ENCODE measurements around the gene ACAP3. TPM values are rescaled to one million over a fixed set of nuclear protein-coding genes. Genes with fewer than 3 reads are reported as not detected.

The ACAP3 gene
- total RNA-seq, 1 experiment from 2014 or later = 42.2 TPM

DNA sequence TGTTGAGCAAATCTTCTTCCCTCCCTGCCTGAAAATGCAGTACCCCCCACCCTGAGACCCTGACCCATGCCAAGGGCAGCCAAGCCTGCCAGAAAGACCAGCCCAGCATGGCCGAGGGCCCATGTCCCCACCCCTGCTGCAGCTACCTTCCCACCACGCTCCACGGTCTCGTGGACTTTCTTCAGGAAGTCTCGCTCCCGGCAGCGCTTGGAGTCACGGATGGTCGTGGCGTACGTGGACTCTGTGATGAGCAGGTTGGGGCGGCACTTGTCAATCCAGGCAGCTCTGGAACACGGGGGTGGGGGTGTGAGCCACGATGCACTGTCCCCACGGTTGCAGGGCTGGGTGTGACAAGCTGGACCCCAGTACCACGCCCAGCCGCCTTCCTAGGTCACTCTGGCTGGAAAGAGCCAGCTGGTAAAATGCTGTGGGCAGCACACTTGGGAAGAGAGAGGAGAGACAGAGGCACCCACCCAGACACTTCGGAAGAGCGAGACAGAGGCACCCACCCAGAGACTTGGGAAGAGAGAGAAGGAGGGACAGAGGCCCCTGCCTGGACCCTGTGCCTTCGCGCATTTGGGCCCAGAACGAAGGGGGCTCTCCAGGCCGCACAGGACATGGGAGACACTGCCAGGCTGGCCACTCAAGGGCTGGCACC is 7.1 kb upstream of the ACAP3 start (continued):
- TF ChIP-seq, protein P1, sequence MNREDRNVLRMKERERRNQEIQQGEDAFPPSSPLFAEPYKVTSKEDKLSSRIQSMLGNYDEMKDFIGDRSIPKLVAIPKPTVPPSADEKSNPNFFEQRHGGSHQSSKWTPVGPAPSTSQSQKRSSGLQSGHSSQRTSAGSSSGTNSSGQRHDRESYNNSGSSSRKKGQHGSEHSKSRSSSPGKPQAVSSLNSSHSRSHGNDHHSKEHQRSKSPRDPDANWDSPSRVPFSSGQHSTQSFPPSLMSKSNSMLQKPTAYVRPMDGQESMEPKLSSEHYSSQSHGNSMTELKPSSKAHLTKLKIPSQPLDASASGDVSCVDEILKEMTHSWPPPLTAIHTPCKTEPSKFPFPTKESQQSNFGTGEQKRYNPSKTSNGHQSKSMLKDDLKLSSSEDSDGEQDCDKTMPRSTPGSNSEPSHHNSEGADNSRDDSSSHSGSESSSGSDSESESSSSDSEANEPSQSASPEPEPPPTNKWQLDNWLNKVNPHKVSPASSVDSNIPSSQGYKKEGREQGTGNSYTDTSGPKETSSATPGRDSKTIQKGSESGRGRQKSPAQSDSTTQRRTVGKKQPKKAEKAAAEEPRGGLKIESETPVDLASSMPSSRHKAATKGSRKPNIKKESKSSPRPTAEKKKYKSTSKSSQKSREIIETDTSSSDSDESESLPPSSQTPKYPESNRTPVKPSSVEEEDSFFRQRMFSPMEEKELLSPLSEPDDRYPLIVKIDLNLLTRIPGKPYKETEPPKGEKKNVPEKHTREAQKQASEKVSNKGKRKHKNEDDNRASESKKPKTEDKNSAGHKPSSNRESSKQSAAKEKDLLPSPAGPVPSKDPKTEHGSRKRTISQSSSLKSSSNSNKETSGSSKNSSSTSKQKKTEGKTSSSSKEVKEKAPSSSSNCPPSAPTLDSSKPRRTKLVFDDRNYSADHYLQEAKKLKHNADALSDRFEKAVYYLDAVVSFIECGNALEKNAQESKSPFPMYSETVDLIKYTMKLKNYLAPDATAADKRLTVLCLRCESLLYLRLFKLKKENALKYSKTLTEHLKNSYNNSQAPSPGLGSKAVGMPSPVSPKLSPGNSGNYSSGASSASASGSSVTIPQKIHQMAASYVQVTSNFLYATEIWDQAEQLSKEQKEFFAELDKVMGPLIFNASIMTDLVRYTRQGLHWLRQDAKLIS (CRISPR knock-in tag; IDR thresholded peaks at IDR 0.05; ENCODE audit: borderline replicate concordance) = no peak
- TF ChIP-seq CREB1 (CRISPR knock-in tag; IDR thresholded peaks at IDR 0.05) (no peak), SMAD4 (CRISPR knock-in tag; IDR thresholded peaks at IDR 0.05) (no peak), ZBTB21 (CRISPR knock-in tag; IDR thresholded peaks at IDR 0.05; ENCODE audit: borderline replicate concordance) (no peak)
- TF ChIP-seq, protein P2, sequence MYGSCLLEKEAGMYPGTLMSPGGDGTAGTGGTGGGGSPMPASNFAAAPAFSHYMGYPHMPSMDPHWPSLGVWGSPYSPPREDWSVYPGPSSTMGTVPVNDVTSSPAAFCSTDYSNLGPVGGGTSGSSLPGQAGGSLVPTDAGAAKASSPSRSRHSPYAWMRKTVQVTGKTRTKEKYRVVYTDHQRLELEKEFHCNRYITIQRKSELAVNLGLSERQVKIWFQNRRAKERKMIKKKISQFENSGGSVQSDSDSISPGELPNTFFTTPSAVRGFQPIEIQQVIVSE (CRISPR knock-in tag; IDR thresholded peaks at IDR 0.05; ENCODE audit: borderline replicate concordance) = no peak

DNA sequence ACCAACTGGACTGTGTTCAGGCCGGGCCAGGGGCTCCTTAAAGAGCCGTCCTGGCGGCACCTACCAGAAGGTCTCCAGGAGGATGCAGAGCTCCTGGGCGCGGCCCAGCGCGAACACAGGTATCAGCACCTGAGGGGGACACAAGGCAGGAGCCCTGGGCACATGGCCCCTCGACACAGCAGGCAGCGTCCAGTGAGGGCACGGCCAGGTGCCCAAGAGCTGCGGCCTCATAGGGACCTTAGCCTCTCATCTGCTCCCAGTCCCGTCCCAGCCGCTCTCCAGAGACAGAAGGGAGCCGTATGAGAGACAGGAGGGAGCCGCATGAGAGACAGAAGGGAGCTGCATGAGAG is 6.5 kb upstream of the ACAP3 start:
- no peak for ATAC-seq
- Mint-ChIP-seq H3K27ac (no peak overlapping the region), H3K4me1 (peaks cover 15% of the 10 kb centered on the region), H3K36me3 (peaks cover 19% of the 10 kb centered on the region), H3K27me3 (ENCODE audit: low read depth) (no peaks in the 10 kb centered on the region), H3K4me3 (no peak overlapping the region), H3K9me3 (no peaks in the 10 kb centered on the region)
- POLR2A ChIA-PET = interaction anchor here (0.6 kb wide), 1 partner anchor 40 kb away, joined by 3 read pairs; no protein-coding TSS in a partner anchor
- TF ChIP-seq, protein P3, sequence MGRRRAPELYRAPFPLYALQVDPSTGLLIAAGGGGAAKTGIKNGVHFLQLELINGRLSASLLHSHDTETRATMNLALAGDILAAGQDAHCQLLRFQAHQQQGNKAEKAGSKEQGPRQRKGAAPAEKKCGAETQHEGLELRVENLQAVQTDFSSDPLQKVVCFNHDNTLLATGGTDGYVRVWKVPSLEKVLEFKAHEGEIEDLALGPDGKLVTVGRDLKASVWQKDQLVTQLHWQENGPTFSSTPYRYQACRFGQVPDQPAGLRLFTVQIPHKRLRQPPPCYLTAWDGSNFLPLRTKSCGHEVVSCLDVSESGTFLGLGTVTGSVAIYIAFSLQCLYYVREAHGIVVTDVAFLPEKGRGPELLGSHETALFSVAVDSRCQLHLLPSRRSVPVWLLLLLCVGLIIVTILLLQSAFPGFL (CRISPR knock-in tag; IDR thresholded peaks at IDR 0.05; ENCODE audit: borderline replicate concordance) = no peak
- no peak for TF ChIP-seq NFYB (CRISPR knock-in tag; conservative IDR thresholded peaks at IDR 0.05; ENCODE audit: low read depth)
- TF ChIP-seq, protein P4, sequence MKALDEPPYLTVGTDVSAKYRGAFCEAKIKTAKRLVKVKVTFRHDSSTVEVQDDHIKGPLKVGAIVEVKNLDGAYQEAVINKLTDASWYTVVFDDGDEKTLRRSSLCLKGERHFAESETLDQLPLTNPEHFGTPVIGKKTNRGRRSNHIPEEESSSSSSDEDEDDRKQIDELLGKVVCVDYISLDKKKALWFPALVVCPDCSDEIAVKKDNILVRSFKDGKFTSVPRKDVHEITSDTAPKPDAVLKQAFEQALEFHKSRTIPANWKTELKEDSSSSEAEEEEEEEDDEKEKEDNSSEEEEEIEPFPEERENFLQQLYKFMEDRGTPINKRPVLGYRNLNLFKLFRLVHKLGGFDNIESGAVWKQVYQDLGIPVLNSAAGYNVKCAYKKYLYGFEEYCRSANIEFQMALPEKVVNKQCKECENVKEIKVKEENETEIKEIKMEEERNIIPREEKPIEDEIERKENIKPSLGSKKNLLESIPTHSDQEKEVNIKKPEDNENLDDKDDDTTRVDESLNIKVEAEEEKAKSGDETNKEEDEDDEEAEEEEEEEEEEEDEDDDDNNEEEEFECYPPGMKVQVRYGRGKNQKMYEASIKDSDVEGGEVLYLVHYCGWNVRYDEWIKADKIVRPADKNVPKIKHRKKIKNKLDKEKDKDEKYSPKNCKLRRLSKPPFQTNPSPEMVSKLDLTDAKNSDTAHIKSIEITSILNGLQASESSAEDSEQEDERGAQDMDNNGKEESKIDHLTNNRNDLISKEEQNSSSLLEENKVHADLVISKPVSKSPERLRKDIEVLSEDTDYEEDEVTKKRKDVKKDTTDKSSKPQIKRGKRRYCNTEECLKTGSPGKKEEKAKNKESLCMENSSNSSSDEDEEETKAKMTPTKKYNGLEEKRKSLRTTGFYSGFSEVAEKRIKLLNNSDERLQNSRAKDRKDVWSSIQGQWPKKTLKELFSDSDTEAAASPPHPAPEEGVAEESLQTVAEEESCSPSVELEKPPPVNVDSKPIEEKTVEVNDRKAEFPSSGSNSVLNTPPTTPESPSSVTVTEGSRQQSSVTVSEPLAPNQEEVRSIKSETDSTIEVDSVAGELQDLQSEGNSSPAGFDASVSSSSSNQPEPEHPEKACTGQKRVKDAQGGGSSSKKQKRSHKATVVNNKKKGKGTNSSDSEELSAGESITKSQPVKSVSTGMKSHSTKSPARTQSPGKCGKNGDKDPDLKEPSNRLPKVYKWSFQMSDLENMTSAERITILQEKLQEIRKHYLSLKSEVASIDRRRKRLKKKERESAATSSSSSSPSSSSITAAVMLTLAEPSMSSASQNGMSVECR (CRISPR knock-in tag; IDR thresholded peaks at IDR 0.05; ENCODE audit: borderline replicate concordance) = no peak
- no peak for TF ChIP-seq ZNF138 (CRISPR knock-in tag; conservative IDR thresholded peaks at IDR 0.05)
- TF ChIP-seq, protein P5, sequence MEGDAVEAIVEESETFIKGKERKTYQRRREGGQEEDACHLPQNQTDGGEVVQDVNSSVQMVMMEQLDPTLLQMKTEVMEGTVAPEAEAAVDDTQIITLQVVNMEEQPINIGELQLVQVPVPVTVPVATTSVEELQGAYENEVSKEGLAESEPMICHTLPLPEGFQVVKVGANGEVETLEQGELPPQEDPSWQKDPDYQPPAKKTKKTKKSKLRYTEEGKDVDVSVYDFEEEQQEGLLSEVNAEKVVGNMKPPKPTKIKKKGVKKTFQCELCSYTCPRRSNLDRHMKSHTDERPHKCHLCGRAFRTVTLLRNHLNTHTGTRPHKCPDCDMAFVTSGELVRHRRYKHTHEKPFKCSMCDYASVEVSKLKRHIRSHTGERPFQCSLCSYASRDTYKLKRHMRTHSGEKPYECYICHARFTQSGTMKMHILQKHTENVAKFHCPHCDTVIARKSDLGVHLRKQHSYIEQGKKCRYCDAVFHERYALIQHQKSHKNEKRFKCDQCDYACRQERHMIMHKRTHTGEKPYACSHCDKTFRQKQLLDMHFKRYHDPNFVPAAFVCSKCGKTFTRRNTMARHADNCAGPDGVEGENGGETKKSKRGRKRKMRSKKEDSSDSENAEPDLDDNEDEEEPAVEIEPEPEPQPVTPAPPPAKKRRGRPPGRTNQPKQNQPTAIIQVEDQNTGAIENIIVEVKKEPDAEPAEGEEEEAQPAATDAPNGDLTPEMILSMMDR (IDR thresholded peaks at IDR 0.05) = no peak
- TF ChIP-seq ZNF416 (CRISPR knock-in tag; IDR thresholded peaks at IDR 0.05) = no peak
- no peak for TF ChIP-seq ATF1 (CRISPR knock-in tag; IDR thresholded peaks at IDR 0.05)
- TF ChIP-seq SOX15 (CRISPR knock-in tag; IDR thresholded peaks at IDR 0.05) = no peak
- TF ChIP-seq, protein P6, sequence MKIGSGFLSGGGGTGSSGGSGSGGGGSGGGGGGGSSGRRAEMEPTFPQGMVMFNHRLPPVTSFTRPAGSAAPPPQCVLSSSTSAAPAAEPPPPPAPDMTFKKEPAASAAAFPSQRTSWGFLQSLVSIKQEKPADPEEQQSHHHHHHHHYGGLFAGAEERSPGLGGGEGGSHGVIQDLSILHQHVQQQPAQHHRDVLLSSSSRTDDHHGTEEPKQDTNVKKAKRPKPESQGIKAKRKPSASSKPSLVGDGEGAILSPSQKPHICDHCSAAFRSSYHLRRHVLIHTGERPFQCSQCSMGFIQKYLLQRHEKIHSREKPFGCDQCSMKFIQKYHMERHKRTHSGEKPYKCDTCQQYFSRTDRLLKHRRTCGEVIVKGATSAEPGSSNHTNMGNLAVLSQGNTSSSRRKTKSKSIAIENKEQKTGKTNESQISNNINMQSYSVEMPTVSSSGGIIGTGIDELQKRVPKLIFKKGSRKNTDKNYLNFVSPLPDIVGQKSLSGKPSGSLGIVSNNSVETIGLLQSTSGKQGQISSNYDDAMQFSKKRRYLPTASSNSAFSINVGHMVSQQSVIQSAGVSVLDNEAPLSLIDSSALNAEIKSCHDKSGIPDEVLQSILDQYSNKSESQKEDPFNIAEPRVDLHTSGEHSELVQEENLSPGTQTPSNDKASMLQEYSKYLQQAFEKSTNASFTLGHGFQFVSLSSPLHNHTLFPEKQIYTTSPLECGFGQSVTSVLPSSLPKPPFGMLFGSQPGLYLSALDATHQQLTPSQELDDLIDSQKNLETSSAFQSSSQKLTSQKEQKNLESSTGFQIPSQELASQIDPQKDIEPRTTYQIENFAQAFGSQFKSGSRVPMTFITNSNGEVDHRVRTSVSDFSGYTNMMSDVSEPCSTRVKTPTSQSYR (CRISPR knock-in tag; IDR thresholded peaks at IDR 0.05) = no peak
- no peak for TF ChIP-seq ZNF121 (CRISPR knock-in tag; IDR thresholded peaks at IDR 0.05)
- no peak for TF ChIP-seq ZNF232 (CRISPR knock-in tag; IDR thresholded peaks at IDR 0.05)
- no peak for TF ChIP-seq NFATC4 (CRISPR knock-in tag; IDR thresholded peaks at IDR 0.05)
- CTCF ChIA-PET = interaction anchor here (1.4 kb wide), 1 partner anchor 23 kb away, joined by 5 read pairs; no protein-coding TSS in a partner anchor
- no peak for DNase-seq (ENCODE audit: low spot score)

All from WTC11 (cell line).